Brain pericyte (primary cell): Measurements from ENCODE around the gene TEC.

ENCODE experiments used
- DNase-seq: peaks from one replicate; pipeline ENCODE4 v3.0.0-alpha.2; 2012; ENCODE audit warnings: low read depth, low spot score

The TEC gene

GRCh38 chr4:48085821-48086589 lies 183.6 kb downstream of the TEC start:
- DNase-seq = no peak
